ENCODE data around the gene MMP7.

- TF ChIP-seq CTCF (IDR thresholded peaks at IDR 0.05) (no peak), POLR2A (IDR thresholded peaks at IDR 0.05) (no peak), POLR2AphosphoS5 (IDR thresholded peaks at IDR 0.05) (peak; percentile 63)
Observed at GRCh38 chr11:102494216-102494615, 36.3 kb downstream of the MMP7 start.
